Peyer's patch (tissue), 4 donors: ENCODE measurements around the gene DOHH. TPM values are rescaled to one million over a fixed set of nuclear protein-coding genes. Genes with fewer than 3 reads are reported as not detected.

Experiments used
- small RNA-seq, 2 donors: library from RNA; depleted of rRNA; stranded (forward); fragments of <200 nt; gene quantifications; one replicate each; pipeline ENCODE3, GENCODE V24; 2016
- total RNA-seq, 4 donors: library from RNA; depleted of rRNA; stranded (reverse); fragments of >200 nt; gene quantifications; one replicate each; pipeline ENCODE4 v1.1.0, GENCODE V29; 2016

Gene DOHH
- total RNA-seq, 4 donors from 2014 or later = 5.6 to 10.2 (median 9.5) TPM

Small RNA genes lying within 50 kb of the gene (small RNA-seq; reads per million reads assigned to genes)
- 0 reads per million in 2 donors for gene RF00212

Other genes with a start within 250 kb of the DOHH start
- gene NFIC, start 134.1 kb downstream of the DOHH start, total RNA-seq = 100 to 1,000 TPM in 1 of 4 donors, 10 to 100 TPM in 3; 34.7 to 191 (median 64.9) TPM
- gene SMIM24, start 20.1 kb downstream of the DOHH start, total RNA-seq = 1,000 to 10,000 TPM in 1 of 4 donors, 100 to 1,000 TPM in 2, 10 to 100 TPM in 1; 75.9 to 1,153 (median 771) TPM
- 10 to 100 TPM in 1 of 4 donors, 1 to 10 TPM in 1, not detected in 2; 5.4 to 11.0 TPM for gene SMIM44, start 17.2 kb downstream of the DOHH start, total RNA-seq
- 10 to 100 TPM; 24.8 to 75.1 (median 38.7) TPM for gene FZR1, start 5.6 kb upstream of the DOHH start, total RNA-seq
- gene TEKTIP1, start 38.5 kb upstream of the DOHH start, total RNA-seq = 10 to 100 TPM in 1 of 4 donors, 1 to 10 TPM in 2, not detected in 1; 1.8 to 11.1 (median 2.4) TPM
- gene MFSD12, start 56.9 kb upstream of the DOHH start, total RNA-seq = 100 to 1,000 TPM in 2 of 4 donors, 10 to 100 TPM in 2; 76.5 to 146 (median 104) TPM
- 100 to 1,000 TPM in 2 of 4 donors, 10 to 100 TPM in 2; 70.4 to 236 (median 117) TPM for gene HMG20B, start 72.3 kb upstream of the DOHH start, total RNA-seq
- gene GIPC3, start 84.8 kb upstream of the DOHH start, total RNA-seq = 1 to 10 TPM in 2 of 4 donors, under 1 TPM in 2; 0.13 to 5.8 (median 0.70) TPM
- gene TBXA2R, start 106.2 kb upstream of the DOHH start, total RNA-seq = 1 to 10 TPM in 2 of 4 donors, under 1 TPM in 1, not detected in 1; 0.80 to 5.0 (median 1.6) TPM
- 10 to 100 TPM; 21.2 to 60.2 (median 33.3) TPM for gene CACTIN, start 126.1 kb upstream of the DOHH start, total RNA-seq
- 10 to 100 TPM; 22.6 to 27.2 (median 26.1) TPM for gene PIP5K1C, start 199.8 kb upstream of the DOHH start, total RNA-seq
- gene TJP3, start 207.7 kb upstream of the DOHH start, total RNA-seq = 100 to 1,000 TPM in 3 of 4 donors, 10 to 100 TPM in 1; 93.3 to 364 (median 286) TPM